ENCODE results near the gene SLC16A9.

GRCh38 chr10:59601985-59602384 lies 107.7 kb downstream of the SLC16A9 start:
- TF ChIP-seq MAX (IDR thresholded peaks at IDR 0.05) (no peak), EP300 (IDR thresholded peaks at IDR 0.05; ENCODE audit: borderline replicate concordance) (no peak), USF1 (IDR thresholded peaks at IDR 0.05) (no peak), FOXM1 (IDR thresholded peaks at IDR 0.05; ENCODE audit: borderline replicate concordance, low read depth) (no peak), RAD21 (IDR thresholded peaks at IDR 0.05; ENCODE audit: low read depth) (no peak)

All from Ishikawa (cell line).